ENCODE measurements around the gene IREB2.

Gene IREB2

GRCh38 chr15:78422571-78423340 is 15.3 kb upstream of the IREB2 start:
- peak; percentile 93 for TF ChIP-seq CTCF (IDR thresholded peaks at IDR 0.05; ENCODE audit: insufficient read depth, missing control alignments)
- DNase-seq (ENCODE audit: insufficient read length, low spot score) (no peak), FAIRE-seq (no peak)

GRCh38 chr15:78424673-78425072 is 13.3 kb upstream of the IREB2 start:
- FAIRE-seq (no peak), DNase-seq (ENCODE audit: insufficient read length, low spot score) (no peak)
- no peak for TF ChIP-seq CTCF (IDR thresholded peaks at IDR 0.05; ENCODE audit: insufficient read depth, missing control alignments)

- no peak for TF ChIP-seq CTCF (IDR thresholded peaks at IDR 0.05; ENCODE audit: insufficient read depth, missing control alignments)
- FAIRE-seq = no peak
- DNase-seq (ENCODE audit: insufficient read length, low spot score) = no peak
These were observed 12.4 kb upstream of the IREB2 start for GRCh38 chr15:78425643-78426042.

- DNase-seq (ENCODE audit: insufficient read length, low spot score) (no peak), FAIRE-seq (no peak)
- no peak for TF ChIP-seq CTCF (IDR thresholded peaks at IDR 0.05; ENCODE audit: insufficient read depth, missing control alignments)
These were observed 11.7 kb upstream of the IREB2 start for GRCh38 chr15:78426300-78426699.

GRCh38 chr15:78427953-78428352 is 10.1 kb upstream of the IREB2 start:
- DNase-seq (ENCODE audit: insufficient read length, low spot score) (no peak), FAIRE-seq (no peak)
- TF ChIP-seq CTCF (IDR thresholded peaks at IDR 0.05; ENCODE audit: insufficient read depth, missing control alignments) = no peak

- DNase-seq (ENCODE audit: insufficient read length, low spot score) (no peak), FAIRE-seq (no peak)
- no peak for TF ChIP-seq CTCF (IDR thresholded peaks at IDR 0.05; ENCODE audit: insufficient read depth, missing control alignments)
These were observed 8.5 kb upstream of the IREB2 start for GRCh38 chr15:78429477-78429876.

GRCh38 chr15:78431955-78432354 is 6.1 kb upstream of the IREB2 start:
- TF ChIP-seq CTCF (IDR thresholded peaks at IDR 0.05; ENCODE audit: insufficient read depth, missing control alignments) = no peak
- DNase-seq (ENCODE audit: insufficient read length, low spot score) = no peak
- no peak for FAIRE-seq

Measured in D721Med (cell line).